ENCODE measurements around the gene PAX5.

- no peak for TF ChIP-seq CTCF (tag by site-specific recombination; IDR thresholded peaks at IDR 0.05)
- TF ChIP-seq ZSCAN5A (tag by site-specific recombination; IDR thresholded peaks at IDR 0.05): no peak
These were observed 97.6 kb downstream of the PAX5 start for GRCh38 chr9:36936498-36936831.

Measured in HEK293 (cell line).